ENCODE measurements around the gene CHKA.

DNA sequence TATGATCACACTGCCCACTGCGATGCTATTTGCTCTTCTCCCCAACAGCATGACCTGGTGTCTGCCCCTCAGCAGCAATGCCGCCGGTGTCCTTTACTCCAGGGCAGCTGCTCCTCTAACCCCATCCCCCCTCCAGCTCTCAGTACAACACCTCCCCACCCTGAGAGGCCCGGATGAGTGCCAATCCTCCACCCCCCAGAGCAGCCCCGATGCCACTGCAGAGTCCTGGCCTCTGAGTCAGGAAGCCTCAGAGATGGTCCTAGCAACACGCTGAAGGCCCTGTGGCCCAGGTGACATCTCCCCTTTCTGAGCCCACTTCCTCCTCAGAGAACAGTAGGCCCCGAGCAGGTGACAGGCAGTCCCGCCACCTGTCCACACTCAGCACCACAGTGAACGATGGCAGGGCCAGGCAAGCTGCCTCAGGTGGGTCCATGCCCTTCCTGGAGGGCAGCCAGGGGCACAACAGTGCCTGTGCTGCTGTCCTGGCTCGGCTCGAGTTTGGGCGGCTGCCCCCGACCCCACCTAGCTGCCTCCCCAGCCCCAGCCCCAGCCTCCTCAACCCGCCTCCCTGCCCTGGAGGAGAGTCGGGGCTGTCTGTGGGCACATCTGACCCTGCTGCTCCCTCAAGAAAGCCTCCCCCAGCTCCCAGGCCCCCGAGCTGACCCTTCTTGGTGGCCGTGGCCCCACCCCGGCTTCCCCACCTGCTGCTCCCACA lies 94.6 kb downstream of the CHKA start:
- TF ChIP-seq CBX8 (IDR thresholded peaks at IDR 0.05; ENCODE audit: borderline replicate concordance, low read depth, low read length) (no peak), POLR2A (IDR thresholded peaks at IDR 0.05; ENCODE audit: control extremely low read depth in 1 of 2, low read depth in 2 of 2, low read length in 2 of 2) (no peak), HDAC2 (IDR thresholded peaks at IDR 0.05; ENCODE audit: borderline replicate concordance in 1 of 2, low read depth in 2 of 2, low read length in 2 of 2) (no peak), NANOG (IDR thresholded peaks at IDR 0.05; ENCODE audit: insufficient read depth, low read depth, low read length, poor library complexity, severe bottlenecking) (no peak), SP1 (IDR thresholded peaks at IDR 0.05; ENCODE audit: low read depth, low read length) (no peak), SAP30 (IDR thresholded peaks at IDR 0.05; ENCODE audit: insufficient read depth, insufficient replicate concordance, low read length) (no peak), CREB1 (IDR thresholded peaks at IDR 0.05) (no peak)
- TF ChIP-seq, protein P1, sequence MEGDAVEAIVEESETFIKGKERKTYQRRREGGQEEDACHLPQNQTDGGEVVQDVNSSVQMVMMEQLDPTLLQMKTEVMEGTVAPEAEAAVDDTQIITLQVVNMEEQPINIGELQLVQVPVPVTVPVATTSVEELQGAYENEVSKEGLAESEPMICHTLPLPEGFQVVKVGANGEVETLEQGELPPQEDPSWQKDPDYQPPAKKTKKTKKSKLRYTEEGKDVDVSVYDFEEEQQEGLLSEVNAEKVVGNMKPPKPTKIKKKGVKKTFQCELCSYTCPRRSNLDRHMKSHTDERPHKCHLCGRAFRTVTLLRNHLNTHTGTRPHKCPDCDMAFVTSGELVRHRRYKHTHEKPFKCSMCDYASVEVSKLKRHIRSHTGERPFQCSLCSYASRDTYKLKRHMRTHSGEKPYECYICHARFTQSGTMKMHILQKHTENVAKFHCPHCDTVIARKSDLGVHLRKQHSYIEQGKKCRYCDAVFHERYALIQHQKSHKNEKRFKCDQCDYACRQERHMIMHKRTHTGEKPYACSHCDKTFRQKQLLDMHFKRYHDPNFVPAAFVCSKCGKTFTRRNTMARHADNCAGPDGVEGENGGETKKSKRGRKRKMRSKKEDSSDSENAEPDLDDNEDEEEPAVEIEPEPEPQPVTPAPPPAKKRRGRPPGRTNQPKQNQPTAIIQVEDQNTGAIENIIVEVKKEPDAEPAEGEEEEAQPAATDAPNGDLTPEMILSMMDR (IDR thresholded peaks at IDR 0.05; ENCODE audit: control extremely low read depth in 1 of 3, insufficient read depth in 1 of 3, low read depth in 1 of 3, low read length in 3 of 3), result no peak
- TF ChIP-seq, protein P2, sequence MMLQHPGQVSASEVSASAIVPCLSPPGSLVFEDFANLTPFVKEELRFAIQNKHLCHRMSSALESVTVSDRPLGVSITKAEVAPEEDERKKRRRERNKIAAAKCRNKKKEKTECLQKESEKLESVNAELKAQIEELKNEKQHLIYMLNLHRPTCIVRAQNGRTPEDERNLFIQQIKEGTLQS (IDR thresholded peaks at IDR 0.05; ENCODE audit: insufficient read depth, low read depth, low read length), result no peak

Measured in H1 (cell line).